ENCODE results near the gene HSPB3. TPM values are rescaled to one million over a fixed set of nuclear protein-coding genes. Genes with fewer than 3 reads are reported as not detected.

HSPB3 gene
- polyA plus RNA-seq, 1 donor (not counting 4 experiments of a cell fraction or from before 2014, with no cell fraction given), result 1.8 TPM

GRCh38 chr5:54443270-54443669 lies 12.2 kb upstream of the HSPB3 start:
- no peaks in the 10 kb centered on the region for H3K36me3 ChIP-seq (ENCODE audit: control insufficient read depth in 2 of 2, extremely low read depth in 1 of 2, insufficient read depth in 2 of 2, low read length in 2 of 2)
- H3K4me3 ChIP-seq (ENCODE audit: control insufficient read depth in 2 of 3, extremely low read depth in 1 of 3, insufficient read depth in 2 of 3, low read depth in 1 of 3, low read length in 3 of 3), result no peak overlapping the region
- H3K4me2 ChIP-seq (ENCODE audit: control insufficient read depth, extremely low read depth, insufficient read depth, low read depth, low read length), result no peak overlapping the region
- no peaks in the 10 kb centered on the region for H3K79me2 ChIP-seq (ENCODE audit: control insufficient read depth, insufficient read depth, low read length)
- no peak overlapping the region for H2AFZ ChIP-seq (ENCODE audit: control insufficient read depth, low read length)
- TF ChIP-seq EZH2 (IDR thresholded peaks at IDR 0.05; ENCODE audit: low read length), result no peak
- TF ChIP-seq, protein P1, sequence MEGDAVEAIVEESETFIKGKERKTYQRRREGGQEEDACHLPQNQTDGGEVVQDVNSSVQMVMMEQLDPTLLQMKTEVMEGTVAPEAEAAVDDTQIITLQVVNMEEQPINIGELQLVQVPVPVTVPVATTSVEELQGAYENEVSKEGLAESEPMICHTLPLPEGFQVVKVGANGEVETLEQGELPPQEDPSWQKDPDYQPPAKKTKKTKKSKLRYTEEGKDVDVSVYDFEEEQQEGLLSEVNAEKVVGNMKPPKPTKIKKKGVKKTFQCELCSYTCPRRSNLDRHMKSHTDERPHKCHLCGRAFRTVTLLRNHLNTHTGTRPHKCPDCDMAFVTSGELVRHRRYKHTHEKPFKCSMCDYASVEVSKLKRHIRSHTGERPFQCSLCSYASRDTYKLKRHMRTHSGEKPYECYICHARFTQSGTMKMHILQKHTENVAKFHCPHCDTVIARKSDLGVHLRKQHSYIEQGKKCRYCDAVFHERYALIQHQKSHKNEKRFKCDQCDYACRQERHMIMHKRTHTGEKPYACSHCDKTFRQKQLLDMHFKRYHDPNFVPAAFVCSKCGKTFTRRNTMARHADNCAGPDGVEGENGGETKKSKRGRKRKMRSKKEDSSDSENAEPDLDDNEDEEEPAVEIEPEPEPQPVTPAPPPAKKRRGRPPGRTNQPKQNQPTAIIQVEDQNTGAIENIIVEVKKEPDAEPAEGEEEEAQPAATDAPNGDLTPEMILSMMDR (optimal IDR thresholded peaks at IDR 0.05 in 1 of 3, IDR thresholded peaks at IDR 0.05 in 1 of 3, conservative IDR thresholded peaks at IDR 0.05 in 1 of 3; ENCODE audit: extremely low read depth in 1 of 3, insufficient read depth in 2 of 3, low read length in 3 of 3), result peak in 2 of 3 experiments; percentile 14 to 47
- no peaks in the 10 kb centered on the region for H3K27me3 ChIP-seq (ENCODE audit: control insufficient read depth, extremely low read depth, insufficient read depth, low read length)
- no peak for DNase-seq (ENCODE audit: low read depth, low spot score)
- H3K4me1 ChIP-seq (ENCODE audit: control insufficient read depth, extremely low read depth, insufficient read depth, low read length), result peaks cover 19% of the 10 kb centered on the region
- no peaks in the 10 kb centered on the region for H3K9me1 ChIP-seq (ENCODE audit: control insufficient read depth, extremely low read depth, insufficient read depth, low read length)
- dilution Hi-C loops (cut with MboI; ENCODE audit: extremely low pct_ligation_motif_present, low sequenced_read_pairs), result no loop called here
- H3K9me3 ChIP-seq (ENCODE audit: control insufficient read depth, low read depth, low read length), result no peaks in the 10 kb centered on the region
- FAIRE-seq, result no peak
- H4K20me1 ChIP-seq (ENCODE audit: control insufficient read depth, extremely low read depth, insufficient read depth, low read length), result no peaks in the 10 kb centered on the region
- H3K27ac ChIP-seq (ENCODE audit: control insufficient read depth, insufficient read depth, low read length), result no peak overlapping the region
- no peak overlapping the region for H3K9ac ChIP-seq (ENCODE audit: control insufficient read depth, extremely low read depth, insufficient read depth, low read length)

DNA sequence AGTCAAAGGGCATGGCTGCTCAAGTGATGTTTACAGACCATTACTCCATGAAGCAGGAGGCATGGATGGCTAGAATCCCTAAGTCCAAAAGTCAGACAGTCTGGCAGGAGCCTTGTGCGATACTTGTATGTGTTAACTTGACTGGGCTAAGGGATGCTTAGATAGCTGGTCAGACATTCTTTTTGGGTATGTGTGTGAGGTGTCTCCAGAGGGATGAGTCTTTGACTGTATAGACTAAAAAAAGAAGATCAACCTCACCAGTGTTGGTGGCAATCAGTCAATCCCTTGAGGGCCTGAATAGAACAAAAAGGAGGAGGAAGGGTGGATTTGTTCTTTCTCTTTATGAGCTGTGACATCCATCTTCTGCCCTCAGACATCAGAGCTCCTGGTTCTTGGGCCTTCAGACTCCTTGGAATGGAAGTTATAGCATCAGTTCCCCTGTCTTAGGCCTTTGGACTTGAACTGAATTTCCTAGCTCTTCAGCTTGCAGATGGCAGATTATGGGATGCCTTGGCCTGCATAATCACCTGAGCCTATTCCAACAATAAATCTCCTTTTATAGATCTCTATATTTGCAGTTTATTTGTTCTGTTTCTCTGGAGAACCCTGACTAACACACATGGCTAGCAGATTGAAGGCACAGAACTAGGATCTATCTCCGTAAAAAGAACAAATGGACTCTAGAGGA lies 9.7 kb upstream of the HSPB3 start:
- H2AFZ ChIP-seq (ENCODE audit: control insufficient read depth, low read length), result no peak overlapping the region
- no peak overlapping the region for H3K27ac ChIP-seq (ENCODE audit: control insufficient read depth, insufficient read depth, low read length)
- no peaks in the 10 kb centered on the region for H3K9me3 ChIP-seq (ENCODE audit: control insufficient read depth, low read depth, low read length)
- H3K4me2 ChIP-seq (ENCODE audit: control insufficient read depth, extremely low read depth, insufficient read depth, low read depth, low read length), result no peak overlapping the region
- H3K36me3 ChIP-seq (ENCODE audit: control insufficient read depth in 2 of 2, extremely low read depth in 1 of 2, insufficient read depth in 2 of 2, low read length in 2 of 2), result no peaks in the 10 kb centered on the region
- no peaks in the 10 kb centered on the region for H3K9me1 ChIP-seq (ENCODE audit: control insufficient read depth, extremely low read depth, insufficient read depth, low read length)
- H3K9ac ChIP-seq (ENCODE audit: control insufficient read depth, extremely low read depth, insufficient read depth, low read length), result no peak overlapping the region
- no peak for TF ChIP-seq EZH2 (IDR thresholded peaks at IDR 0.05; ENCODE audit: low read length)
- TF ChIP-seq, protein P1 (optimal IDR thresholded peaks at IDR 0.05 in 1 of 3, IDR thresholded peaks at IDR 0.05 in 1 of 3, conservative IDR thresholded peaks at IDR 0.05 in 1 of 3; ENCODE audit: extremely low read depth in 1 of 3, insufficient read depth in 2 of 3, low read length in 3 of 3), result no peak
- H3K4me1 ChIP-seq (ENCODE audit: control insufficient read depth, extremely low read depth, insufficient read depth, low read length), result peaks cover 11% of the 10 kb centered on the region
- DNase-seq (ENCODE audit: low read depth, low spot score), result no peak
- dilution Hi-C loops (cut with MboI; ENCODE audit: extremely low pct_ligation_motif_present, low sequenced_read_pairs), result no loop called here
- no peaks in the 10 kb centered on the region for H3K79me2 ChIP-seq (ENCODE audit: control insufficient read depth, insufficient read depth, low read length)
- H3K4me3 ChIP-seq (ENCODE audit: control insufficient read depth in 2 of 3, extremely low read depth in 1 of 3, insufficient read depth in 2 of 3, low read depth in 1 of 3, low read length in 3 of 3), result no peak overlapping the region
- FAIRE-seq, result no peak
- peaks cover 2% of the 10 kb centered on the region for H3K27me3 ChIP-seq (ENCODE audit: control insufficient read depth, extremely low read depth, insufficient read depth, low read length)
- no peaks in the 10 kb centered on the region for H4K20me1 ChIP-seq (ENCODE audit: control insufficient read depth, extremely low read depth, insufficient read depth, low read length)

All from keratinocyte (primary cell).